HTERT RPE-1 (cell line): Measurements from ENCODE around the gene SPINT1.
"Not testable (repeated sequence)": the region's sequence is repeated elsewhere in the genome, so short reads cannot be mapped to it uniquely, and the experiment has no call there.

ENCODE experiments used
- in situ Hi-C: fragments of 300-500 bp; cut with MboI; formaldehyde crosslinking; loops from 4 replicates; pipeline ENCODE4 v1.14.3; 2020; ENCODE audit warnings: low sequenced_read_pairs

Gene SPINT1

DNA sequence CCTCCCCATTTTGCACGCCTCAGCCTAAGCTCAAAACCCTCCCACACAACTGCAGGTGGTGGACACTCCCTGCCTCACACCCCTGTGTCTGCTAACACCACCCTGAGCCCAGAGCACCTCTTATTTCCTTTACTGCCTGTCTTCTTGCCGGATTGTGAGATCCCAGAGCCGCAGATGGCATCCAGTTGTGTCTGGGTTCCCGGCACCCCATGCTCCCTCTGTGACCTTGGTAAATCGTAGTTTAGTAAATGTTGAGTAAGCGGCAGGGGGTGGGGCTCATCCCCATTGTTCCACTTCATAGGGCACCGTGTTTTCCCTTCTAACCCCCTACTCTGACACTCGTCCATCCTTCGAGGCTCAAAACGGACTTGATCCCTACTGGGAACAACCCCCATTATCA lies 14.9 kb downstream of the SPINT1 start:
- in situ Hi-C loops = no loop called here

DNA sequence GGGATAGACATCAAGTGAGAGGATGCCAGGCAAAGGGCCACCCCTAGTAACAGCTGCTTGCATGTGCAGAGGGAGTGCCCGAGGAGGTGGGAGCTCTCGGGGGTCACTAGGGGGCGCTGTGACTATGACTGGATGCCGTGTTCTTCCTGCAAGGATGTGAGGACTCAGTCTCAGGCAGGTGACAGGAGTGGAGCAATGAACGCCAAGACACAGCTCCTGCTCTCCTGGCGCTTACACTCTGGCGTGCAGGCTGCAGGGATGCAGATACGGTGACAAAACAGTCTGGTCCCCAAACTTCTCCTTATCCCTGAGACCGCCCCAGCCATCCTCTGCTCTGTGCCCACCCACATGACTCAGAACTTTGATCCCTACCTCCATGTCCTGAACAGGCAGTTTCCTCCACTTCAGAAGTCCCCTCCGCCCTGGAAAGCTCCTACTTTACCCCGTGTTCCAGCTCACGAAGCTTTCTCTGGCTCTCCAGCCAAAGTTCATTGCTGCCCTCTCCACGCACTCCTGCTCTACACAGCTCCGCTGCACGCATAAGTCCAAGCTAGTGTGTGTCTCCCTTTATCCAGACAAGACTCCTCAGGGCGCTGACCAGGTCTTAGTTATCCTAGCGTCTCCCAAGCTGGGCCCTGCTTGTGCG lies 15.5 kb downstream of the SPINT1 start:
- in situ Hi-C loops = no loop called here

- in situ Hi-C loops = not testable (repeated sequence)
Measured at GRCh38 chr15:40861147-40861546, 17.3 kb downstream of the SPINT1 start.

DNA sequence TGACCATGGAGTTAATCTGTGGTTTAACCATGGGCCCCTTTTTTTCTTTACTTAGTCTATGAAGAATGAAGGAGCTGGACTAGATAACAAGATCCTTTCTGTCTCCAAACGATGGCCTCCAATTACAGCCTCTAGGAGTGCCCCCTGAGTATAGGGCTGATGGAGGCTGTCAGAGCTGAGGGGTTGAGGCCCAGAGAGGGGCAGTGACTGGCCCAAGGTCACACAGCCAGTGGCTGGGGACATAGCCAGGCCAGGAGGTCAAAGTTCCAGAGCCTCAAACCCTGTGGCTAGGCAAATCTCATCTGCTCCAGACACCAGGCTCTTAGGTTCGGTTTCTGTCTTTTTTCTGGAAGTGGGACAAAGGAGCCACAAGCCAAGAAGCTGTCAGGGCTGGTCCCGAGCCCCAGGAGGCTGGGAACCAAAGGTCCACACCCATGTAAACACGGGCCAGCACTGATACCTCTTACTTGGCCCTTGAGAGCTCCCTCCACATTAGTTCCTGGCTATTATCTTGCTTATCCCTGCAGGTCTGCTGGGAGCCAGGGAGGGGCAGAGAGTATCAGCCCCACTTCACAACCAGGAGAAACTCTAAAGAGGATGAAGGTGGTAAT lies 19.9 kb downstream of the SPINT1 start:
- in situ Hi-C loops = no loop called here

GRCh38 chr15:40867199-40867598 lies 23.4 kb downstream of the SPINT1 start:
- in situ Hi-C loops = no loop called here

DNA sequence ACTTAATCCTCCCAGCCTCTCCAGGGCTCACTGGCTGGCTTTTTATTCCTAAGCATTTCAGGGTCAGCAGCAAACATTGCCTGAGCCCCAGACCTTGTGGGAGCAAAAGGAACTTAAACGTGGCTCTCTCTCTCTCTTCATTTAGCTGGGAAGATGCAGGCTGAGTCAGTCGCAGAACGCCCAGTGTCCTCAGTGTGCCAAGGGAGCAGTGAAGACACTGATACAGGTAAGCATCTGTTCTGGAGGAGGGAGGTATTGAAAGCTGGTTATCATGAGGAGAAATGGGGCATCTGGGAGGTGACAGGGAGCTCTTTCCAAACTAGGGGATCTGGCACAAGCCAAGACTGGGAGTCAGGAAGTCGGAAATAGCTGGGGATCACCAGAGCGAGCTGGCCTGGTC lies 25.8 kb downstream of the SPINT1 start:
- in situ Hi-C loops = no loop called here

- in situ Hi-C loops = no loop called here
Measured at GRCh38 chr15:40870716-40871115, 26.9 kb downstream of the SPINT1 start.

GRCh38 chr15:40871749-40872617 lies 28.1 kb downstream of the SPINT1 start:
- in situ Hi-C loops = no loop called here

DNA sequence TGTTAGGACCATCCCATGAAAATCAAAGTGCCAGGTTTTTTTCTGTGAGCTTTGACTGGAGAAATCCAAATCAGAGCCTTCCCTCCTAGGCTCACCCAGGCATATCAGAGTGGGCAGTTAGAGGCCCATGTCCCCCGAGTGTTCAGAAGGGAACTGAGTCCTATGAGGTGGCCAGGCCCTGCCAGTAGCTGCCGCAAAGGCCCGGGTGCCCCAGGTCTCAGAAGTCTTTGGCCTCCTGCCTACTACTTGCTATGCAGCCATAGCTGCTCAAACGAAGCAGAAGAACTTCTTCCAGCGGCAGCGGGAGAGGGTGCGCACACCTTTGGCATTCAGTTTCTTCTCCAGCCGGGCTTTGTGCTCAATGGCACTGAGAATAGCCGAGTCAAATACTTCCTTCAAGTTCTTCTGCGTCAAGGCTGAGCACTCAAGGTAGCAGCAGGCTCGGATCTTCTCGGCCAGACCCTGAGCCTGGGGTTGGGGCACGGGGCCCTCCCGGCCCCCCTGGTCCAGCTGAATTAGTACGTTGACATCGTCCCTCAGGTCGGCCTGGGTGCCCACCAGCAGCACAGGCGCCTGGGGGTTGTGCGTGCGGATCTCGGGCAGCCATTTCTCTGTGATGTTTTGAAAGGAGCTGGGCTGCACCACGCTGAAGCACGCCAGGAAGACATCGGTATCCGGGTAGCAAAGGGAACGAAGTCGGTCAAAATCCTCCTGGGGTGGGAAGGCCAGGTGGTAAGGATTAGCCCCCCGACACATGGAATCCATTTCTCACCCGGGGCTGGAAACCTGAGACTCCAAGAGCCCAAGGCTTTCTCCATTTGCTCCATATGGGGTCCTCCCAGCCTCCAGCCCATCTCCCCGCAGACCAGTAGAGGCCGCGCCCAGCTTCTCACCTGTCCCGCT lies 29.2 kb downstream of the SPINT1 start:
- in situ Hi-C loops = no loop called here

DNA sequence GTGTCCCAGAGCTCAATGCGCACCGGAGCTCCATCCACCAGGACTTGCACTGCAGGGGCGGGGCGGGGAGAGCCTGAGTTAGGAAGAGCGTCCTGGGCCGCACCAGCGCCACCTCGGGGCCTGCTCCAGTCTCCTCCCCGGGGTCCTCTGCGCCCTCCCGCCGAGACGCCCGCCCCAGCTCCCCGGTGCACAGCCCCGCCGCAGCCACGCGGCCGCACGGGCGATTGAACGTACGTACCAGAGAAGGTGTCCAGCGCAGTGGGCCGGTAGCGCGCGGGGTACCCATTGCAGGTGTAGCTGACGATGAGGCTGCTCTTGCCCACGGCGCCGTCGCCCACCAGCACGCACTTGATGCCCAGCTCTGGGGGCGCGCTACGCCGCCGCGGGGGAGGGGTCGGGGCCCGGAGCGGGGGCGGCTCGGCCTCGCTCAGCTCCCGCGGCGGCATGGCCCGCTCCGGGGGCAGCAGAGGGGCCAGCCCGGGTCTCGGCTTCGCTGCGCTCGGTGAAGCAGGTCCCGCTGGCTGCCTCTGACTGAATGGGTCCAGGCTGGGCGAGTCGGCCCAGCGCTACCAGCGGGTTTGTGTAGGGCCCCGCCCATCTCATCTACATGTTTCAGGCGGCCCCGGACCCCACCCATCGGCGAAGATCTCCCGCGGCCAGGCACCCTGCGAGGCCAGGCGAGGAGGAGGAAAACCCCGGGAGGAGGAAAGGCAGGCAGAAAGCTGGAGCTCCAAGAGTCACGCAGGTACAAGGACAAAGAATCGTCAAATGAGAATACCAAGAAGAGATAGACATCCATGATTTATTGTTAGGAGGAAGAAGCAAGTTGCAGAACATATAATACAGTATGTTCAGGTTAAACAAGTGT lies 30.1 kb downstream of the SPINT1 start, which contains the start of gene RHOV:
RHOV (minus strand) TSS at position 541 of the 868 bp plus-strand sequence; CDS start at position 446, 95 bp downstream.
- in situ Hi-C loops = no loop called here

GRCh38 chr15:40875991-40876730 lies 32.3 kb downstream of the SPINT1 start:
- in situ Hi-C loops = no loop called here

GRCh38 chr15:40877694-40878093 lies 33.8 kb downstream of the SPINT1 start:
- in situ Hi-C loops = no loop called here

DNA sequence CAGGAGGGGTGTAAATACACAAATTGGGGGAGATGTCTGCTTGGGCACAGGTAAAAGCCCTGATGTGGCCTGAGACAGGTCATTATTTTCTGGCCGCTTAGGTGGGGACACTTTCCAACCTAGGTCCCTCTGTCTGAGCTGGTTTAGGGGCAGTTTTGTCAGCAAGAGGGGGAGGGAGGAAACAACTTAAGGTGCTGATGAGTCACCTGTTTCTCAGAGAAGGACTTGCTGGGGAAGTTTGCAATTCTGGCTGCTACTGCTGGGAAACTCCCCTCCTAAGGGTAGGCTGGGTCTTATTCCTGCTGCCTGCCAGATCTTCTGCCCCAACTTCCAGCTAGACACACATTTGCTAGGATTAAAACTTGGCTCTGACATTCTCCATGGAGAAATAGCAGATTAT lies 34.9 kb downstream of the SPINT1 start:
- in situ Hi-C loops = no loop called here

GRCh38 chr15:40879609-40880008 lies 35.8 kb downstream of the SPINT1 start:
- in situ Hi-C loops = no loop called here

- in situ Hi-C loops = no loop called here
Measured at GRCh38 chr15:40881351-40881750, 37.5 kb downstream of the SPINT1 start.

- in situ Hi-C loops = no loop called here
Measured at GRCh38 chr15:40886586-40886985, 42.7 kb downstream of the SPINT1 start.

- in situ Hi-C loops = no loop called here
Measured at GRCh38 chr15:40889112-40889511, 45.3 kb downstream of the SPINT1 start.

DNA sequence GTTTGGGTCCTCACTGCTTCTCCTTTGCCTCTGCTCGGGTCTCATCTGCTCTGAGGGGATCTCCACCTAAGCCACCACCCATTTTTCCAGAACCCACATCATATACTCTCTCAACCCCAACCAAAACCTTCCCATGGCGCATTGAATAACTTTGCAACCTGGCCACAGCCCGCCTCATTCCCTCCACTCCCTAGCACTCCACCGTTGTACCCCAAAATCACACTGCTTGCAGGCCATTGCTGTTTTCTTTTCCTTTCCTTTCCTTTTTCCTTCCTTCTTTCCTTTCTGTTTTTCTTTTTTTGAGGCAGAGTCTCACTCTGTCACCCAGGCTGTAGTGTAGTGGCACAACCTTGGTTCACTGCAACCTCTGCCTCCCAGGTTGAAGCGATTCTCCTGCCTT lies 47.3 kb downstream of the SPINT1 start:
- in situ Hi-C loops = no loop called here

GRCh38 chr15:40891810-40892446 lies 48.1 kb downstream of the SPINT1 start:
- in situ Hi-C loops = no loop called here
